Small intestine (tissue), 7 donors: Measurements from ENCODE around the gene LLGL2. TPM values are rescaled to one million over a fixed set of nuclear protein-coding genes. Genes with fewer than 3 reads are reported as not detected.

Source experiments
- DNase-seq, 2 donors: peaks; one replicate each; pipeline versions ENCODE4 v3.0.0 to v3.0.0-alpha.2; 2013
- FAIRE-seq: peaks from 2 replicates; lab custom pipeline; 2012; peaks lifted over from hg19 to GRCh38; lab: Jason Lieb, UNC
- H3K27ac ChIP-seq, 3 donors: one replicate each; pipeline ENCODE4 v1.5.1; 2013; ENCODE audit warnings: low read length in 2 of 3, mild to moderate bottlenecking in 2 of 3, control low read depth in 1 of 3, inconsistent platforms in 1 of 3, low read depth in 1 of 3, moderate library complexity in 1 of 3
- H3K27me3 ChIP-seq, 3 donors: one replicate each; pipeline ENCODE4 v1.6.1; 2013; ENCODE audit warnings: low read length in 3 of 3, inconsistent platforms in 1 of 3; ENCODE audit not compliant: control insufficient read depth in 3 of 3, insufficient read depth in 3 of 3
- H3K36me3 ChIP-seq, 3 donors: one replicate each; pipeline ENCODE4 v1.6.1; 2013; ENCODE audit warnings: low read length in 3 of 3, inconsistent platforms in 1 of 3, low read depth in 1 of 3, mild to moderate bottlenecking in 1 of 3, moderate library complexity in 1 of 3; ENCODE audit not compliant: control insufficient read depth in 3 of 3, insufficient read depth in 2 of 3
- H3K4me1 ChIP-seq, 3 donors: one replicate each; pipeline ENCODE4 v1.6.1; 2013; ENCODE audit warnings: low read length in 2 of 3, inconsistent platforms in 1 of 3, low read depth in 1 of 3, mild to moderate bottlenecking in 1 of 3, moderate library complexity in 1 of 3; ENCODE audit not compliant: control insufficient read depth in 3 of 3, insufficient read depth in 2 of 3
- H3K4me3 ChIP-seq, 3 donors: one replicate each; pipeline ENCODE4 v1.5.1; 2013; ENCODE audit warnings: low read length in 3 of 3, control low read depth in 1 of 3, inconsistent platforms in 1 of 3, low read depth in 1 of 3, mild to moderate bottlenecking in 1 of 3, moderate library complexity in 1 of 3
- H3K9me3 ChIP-seq, 2 donors: one replicate each; pipeline ENCODE4 v1.6.1; 2013; ENCODE audit warnings: low read depth in 1 of 2, low read length in 1 of 2; ENCODE audit not compliant: control insufficient read depth in 2 of 2, insufficient read depth in 1 of 2
- WGBS, 3 donors: extraction: QIAGEN DNeasy Blood & Tissue Kit; methylation state at CpG; one replicate each; pipeline ENCODE4 v1.1.7; 2013; 5-methylcytosine and 5-hydroxymethylcytosine counted together
- polyA plus RNA-seq, 4 donors: library from polyadenylated mRNA; stranded (reverse) in 3 of 4; unstranded in 1 of 4; fragments of 200-250 nt in 3 of 4; fragments of 120-200 nt in 1 of 4; gene quantifications; one replicate each; pipeline versions ENCODE4 v1.2.1 to v1.2.3, GENCODE V29; 2013
- donor health status: healthy with polysubstance abuse.
- donor health status: control.
- donor health status: control.
- donor health status: Bipolar disorder and iron deficiency.
- donor health status: healthy.

The LLGL2 gene
- polyA plus RNA-seq, 4 donors: 140 to 365 (median 244) TPM

- H3K27ac ChIP-seq: no peak overlapping the region
- no peak overlapping the region for H3K4me3 ChIP-seq
- H3K4me1 ChIP-seq: peaks cover 0 to 10% (median 0%) of the 10 kb centered on the region in 3 donors
- H3K36me3 ChIP-seq: peaks cover 0 to 95% (median 43%) of the 10 kb centered on the region in 3 donors
- no peaks in the 10 kb centered on the region for H3K27me3 ChIP-seq
- DNase-seq (no peak), FAIRE-seq (no peak)
- H3K9me3 ChIP-seq: no peaks in the 10 kb centered on the region
- WGBS, 3 donors: 88 to 92% (median 90%) methylated on average over 30 to 31 of the region's 31 CpGs
Observed at GRCh38 chr17:75568412-75569255, 43.1 kb downstream of the LLGL2 start.

GRCh38 chr17:75570034-75570676 lies 44.7 kb downstream of the LLGL2 start:
- DNase-seq (no peak), FAIRE-seq (no peak)
- Histone ChIP-seq H3K9me3 (no peaks in the 10 kb centered on the region), H3K4me1 (peaks cover 0 to 24% (median 0%) of the 10 kb centered on the region in 3 donors), H3K36me3 (peaks cover 0 to 94% (median 34%) of the 10 kb centered on the region in 3 donors), H3K27me3 (no peaks in the 10 kb centered on the region), H3K27ac (no peak overlapping the region), H3K4me3 (no peak overlapping the region)
- WGBS, 3 donors: 92 to 97% (median 95%) methylated on average over 34 to 35 of the region's 35 CpGs

GRCh38 chr17:75570772-75571171 lies 45.3 kb downstream of the LLGL2 start:
- 92 to 93% (median 93%) methylated on average over 11 of the region's 11 CpGs for WGBS, 3 donors
- no peak for DNase-seq
- Histone ChIP-seq H3K27me3 (no peaks in the 10 kb centered on the region), H3K4me3 (no peak overlapping the region), H3K9me3 (peaks cover 0 to 4% of the 10 kb centered on the region in 2 donors), H3K36me3 (peaks cover 0 to 94% (median 31%) of the 10 kb centered on the region in 3 donors), H3K27ac (peak overlapping the region in 2 of 3 donors; percentile 28 to 33), H3K4me1 (peaks cover 0 to 30% (median 0%) of the 10 kb centered on the region in 3 donors)
- FAIRE-seq: no peak

GRCh38 chr17:75571197-75571884 lies 45.8 kb downstream of the LLGL2 start:
- Histone ChIP-seq H3K9me3 (peaks cover 0 to 4% of the 10 kb centered on the region in 2 donors), H3K4me1 (peaks cover 0 to 36% (median 0%) of the 10 kb centered on the region in 3 donors), H3K27ac (peak overlapping the region in 2 of 3 donors; percentile 28 to 62), H3K27me3 (no peaks in the 10 kb centered on the region), H3K36me3 (peaks cover 0 to 92% (median 27%) of the 10 kb centered on the region in 3 donors), H3K4me3 (no peak overlapping the region)
- FAIRE-seq: no peak
- WGBS, 3 donors: 82 to 91% (median 86%) methylated on average over 9 to 15 of the region's 15 CpGs
- DNase-seq: no peak

- Histone ChIP-seq H3K4me3 (no peak overlapping the region), H3K4me1 (peaks cover 0 to 39% (median 0%) of the 10 kb centered on the region in 3 donors), H3K9me3 (peaks cover 0 to 5% of the 10 kb centered on the region in 2 donors), H3K27me3 (no peaks in the 10 kb centered on the region), H3K27ac (no peak overlapping the region), H3K36me3 (peaks cover 0 to 87% (median 25%) of the 10 kb centered on the region in 3 donors)
- FAIRE-seq (no peak), DNase-seq (no peak)
- 83 to 97% (median 94%) methylated on average over 16 of the region's 16 CpGs for WGBS, 3 donors
Observed at GRCh38 chr17:75571885-75572215, 46.4 kb downstream of the LLGL2 start.

GRCh38 chr17:75572713-75573539 lies 47.4 kb downstream of the LLGL2 start:
- DNase-seq: no peak
- peaks cover 0 to 83% (median 25%) of the 10 kb centered on the region in 3 donors for H3K36me3 ChIP-seq
- no peak for FAIRE-seq
- no peaks in the 10 kb centered on the region for H3K27me3 ChIP-seq
- peaks cover 0 to 43% (median 0%) of the 10 kb centered on the region in 3 donors for H3K4me1 ChIP-seq
- no peak overlapping the region for H3K4me3 ChIP-seq
- H3K9me3 ChIP-seq: peaks cover 0 to 15% of the 10 kb centered on the region in 2 donors
- WGBS, 3 donors: 89 to 92% (median 90%) methylated on average over 36 to 39 of the region's 39 CpGs
- H3K27ac ChIP-seq: no peak overlapping the region

- FAIRE-seq: no peak
- Histone ChIP-seq H3K9me3 (peaks cover 0 to 21% of the 10 kb centered on the region in 2 donors), H3K27me3 (no peaks in the 10 kb centered on the region), H3K27ac (no peak overlapping the region), H3K4me1 (peaks cover 0 to 48% (median 0%) of the 10 kb centered on the region in 3 donors), H3K4me3 (no peak overlapping the region), H3K36me3 (peaks cover 0 to 77% (median 23%) of the 10 kb centered on the region in 3 donors)
- no peak for DNase-seq
- WGBS, 3 donors: 69 to 78% (median 77%) methylated on average over 13 to 16 of the region's 16 CpGs
Observed at GRCh38 chr17:75573540-75573957, 48.1 kb downstream of the LLGL2 start.
